IMR-90 (cell line): Measurements from ENCODE around the gene BRSK1.

Experiments
- CTCF ChIP-seq: conservative IDR thresholded peaks from 2 replicates; pipeline ENCODE4 v1.5.1; 2012; ENCODE audit warnings: mild to moderate bottlenecking, low read depth, low read length, improper control_type of control experiment
- MAZ ChIP-seq: IDR thresholded peaks from 2 replicates; pipeline ENCODE4 v1.6.1; 2012; ENCODE audit warnings: low read depth, mild to moderate bottlenecking, low read length, improper control_type of control experiment, moderate library complexity, borderline replicate concordance
- POLR2A ChIP-seq: IDR thresholded peaks from 2 replicates; pipeline ENCODE4 v1.6.1; 2012; ENCODE audit warnings: mild to moderate bottlenecking, low read depth, low read length
- RAD21 ChIP-seq: IDR thresholded peaks from 2 replicates; pipeline ENCODE4 v1.6.1; 2012; ENCODE audit warnings: low read length, improper control_type of control experiment
- RFX5 ChIP-seq: IDR thresholded peaks from 2 replicates; pipeline ENCODE4 v1.8.0; 2012; ENCODE audit warnings: low read depth, mild to moderate bottlenecking, low read length, moderate library complexity
- USF2 ChIP-seq: fragments of 150-350 bp; IDR thresholded peaks from 2 replicates; pipeline ENCODE4 v1.6.1; 2017; ENCODE audit warnings: mild to moderate bottlenecking, antibody characterized with exemption, low read length, low read depth

- TF ChIP-seq RAD21 = no peak
- TF ChIP-seq CTCF = no peak
- TF ChIP-seq POLR2A = no peak
- TF ChIP-seq USF2 = no peak
- no peak for TF ChIP-seq MAZ
- TF ChIP-seq RFX5 = no peak
These were observed 24.1 kb upstream of the BRSK1 start for GRCh38 chr19:55259540-55260210.
